D721Med (cell line): Measurements from ENCODE around the gene DKK2.

Experiments used
- DNase-seq: peaks from one replicate; pipeline ENCODE4 v3.0.0; 2011; ENCODE audit warnings: low spot score; ENCODE audit not compliant: insufficient read length
- FAIRE-seq: peaks from 2 replicates; lab custom pipeline; 2011; peaks lifted over from hg19 to GRCh38; lab: Jason Lieb, UNC
- CTCF ChIP-seq: IDR thresholded peaks from 2 replicates; pipeline ENCODE4 v1.5.1; 2012; ENCODE audit warnings: mild to moderate bottlenecking, control low read depth; ENCODE audit not compliant: insufficient read depth; ENCODE audit errors: missing control alignments

The DKK2 gene

DNA sequence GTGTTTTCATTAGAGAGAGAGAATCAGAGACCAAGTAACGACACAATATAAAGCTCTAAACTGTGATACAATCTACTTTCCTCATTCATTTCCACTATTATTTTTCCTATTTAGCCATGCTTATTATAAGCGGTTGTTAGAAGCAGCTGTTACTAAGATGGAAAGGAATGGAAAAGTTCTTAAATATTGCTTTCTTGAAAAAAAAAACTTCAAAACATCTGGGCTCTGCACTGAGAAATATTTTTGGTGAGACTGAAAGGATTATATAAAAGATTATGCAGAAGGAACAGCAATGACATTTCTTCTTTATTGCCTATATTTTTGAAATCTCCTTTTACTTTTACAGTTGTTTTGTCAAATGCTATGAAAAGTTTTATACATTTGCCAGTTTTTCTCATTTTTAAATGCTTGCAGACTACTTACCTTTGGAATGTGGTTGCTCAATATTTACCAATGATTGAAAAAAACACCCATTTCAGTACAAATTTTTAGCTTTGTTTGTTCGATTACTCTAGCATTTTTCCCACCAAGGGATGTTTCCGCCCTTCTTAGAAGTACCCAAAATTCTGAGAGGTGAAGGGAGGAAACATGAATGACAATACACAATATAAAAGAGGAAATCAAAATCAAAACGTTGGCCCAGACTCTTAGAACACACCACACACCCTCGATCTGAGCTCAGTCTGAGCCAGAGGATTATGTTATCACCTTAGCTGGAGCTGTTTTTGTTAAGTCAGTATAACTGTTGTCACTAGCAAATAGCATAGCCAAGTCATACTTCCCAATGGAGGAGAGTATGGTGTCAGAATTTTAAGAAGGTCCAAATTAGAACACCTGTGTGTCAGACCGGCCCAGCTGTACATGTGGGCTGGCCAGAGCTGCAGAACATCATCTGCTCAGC lies 18.4 kb downstream of the DKK2 start:
- DNase-seq (no peak), FAIRE-seq (no peak)
- TF ChIP-seq CTCF: no peak

DNA sequence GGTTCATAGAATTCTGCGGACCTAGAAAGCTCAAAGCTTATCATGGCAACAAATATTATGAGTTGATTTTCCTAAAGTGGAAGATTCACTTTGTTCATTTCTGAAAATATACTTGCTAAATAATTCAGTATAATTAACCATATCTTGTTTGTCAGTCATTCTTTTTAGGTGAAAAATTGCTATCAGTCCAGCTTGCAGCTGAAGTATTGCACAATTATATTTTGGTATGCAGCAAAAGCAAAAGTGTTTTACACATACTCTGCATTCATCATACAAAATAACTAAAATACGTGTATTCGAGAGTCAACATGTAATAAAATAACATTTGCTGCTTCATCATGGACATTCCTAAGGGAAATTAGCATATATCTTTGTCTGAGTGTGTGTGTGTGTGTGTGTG lies 24.8 kb downstream of the DKK2 start:
- TF ChIP-seq CTCF: no peak
- DNase-seq (no peak), FAIRE-seq (peak; percentile 76)

DNA sequence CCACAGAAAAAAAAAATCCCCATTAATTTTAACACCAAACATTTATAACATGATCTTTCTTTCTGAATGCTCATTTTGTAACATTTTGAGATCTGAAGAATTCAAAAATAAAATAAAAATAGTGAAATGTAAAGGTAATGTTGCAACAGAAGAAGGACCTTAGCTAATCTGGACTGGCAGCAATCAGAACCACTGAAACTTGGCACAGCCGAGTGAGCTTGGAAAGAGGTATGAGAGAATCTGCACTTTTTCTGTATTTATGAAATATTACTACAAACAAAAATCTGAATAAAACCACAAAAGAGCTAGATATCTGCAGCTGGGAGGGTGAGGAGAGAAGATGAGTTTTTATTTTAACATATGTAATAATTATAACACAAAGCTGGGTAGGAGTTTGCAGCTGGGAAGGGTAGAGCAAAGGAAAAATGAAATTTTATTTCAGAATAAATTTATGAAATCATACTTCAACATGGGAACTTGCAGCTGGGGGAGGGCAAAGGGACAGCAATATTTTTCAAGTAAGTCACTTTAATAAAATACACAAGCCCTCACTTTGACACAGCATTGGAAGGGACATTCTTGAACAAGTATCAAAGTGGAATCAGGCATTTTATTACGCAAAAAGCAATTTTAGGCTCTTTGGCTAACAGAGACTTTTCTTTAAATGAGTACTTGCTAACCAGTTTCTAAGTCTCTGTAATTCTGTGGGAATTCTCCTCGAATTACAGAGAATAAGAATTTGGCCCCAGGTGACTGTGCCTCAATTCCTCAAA lies 26.7 kb downstream of the DKK2 start:
- DNase-seq (no peak), FAIRE-seq (no peak)
- TF ChIP-seq CTCF: no peak

DNA sequence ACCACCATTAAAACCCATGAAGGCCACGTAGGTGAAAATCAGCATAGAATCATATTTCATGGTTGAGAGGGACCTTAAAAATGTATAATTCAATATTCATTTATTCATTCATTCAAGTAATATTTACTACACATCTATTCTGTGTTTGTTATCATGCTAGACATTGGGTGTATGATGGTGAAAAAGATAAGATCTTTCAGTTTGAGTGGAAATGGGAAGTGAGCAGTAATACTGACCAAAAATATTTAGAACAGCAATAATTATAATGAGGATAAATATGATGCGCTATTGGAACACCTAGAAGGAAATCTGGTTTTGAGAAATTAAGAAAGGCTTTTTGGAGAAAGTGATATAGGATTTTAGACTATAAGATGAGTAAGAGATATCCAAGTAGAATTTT lies 28.0 kb downstream of the DKK2 start:
- TF ChIP-seq CTCF: no peak
- FAIRE-seq: no peak
- DNase-seq: no peak

DNA sequence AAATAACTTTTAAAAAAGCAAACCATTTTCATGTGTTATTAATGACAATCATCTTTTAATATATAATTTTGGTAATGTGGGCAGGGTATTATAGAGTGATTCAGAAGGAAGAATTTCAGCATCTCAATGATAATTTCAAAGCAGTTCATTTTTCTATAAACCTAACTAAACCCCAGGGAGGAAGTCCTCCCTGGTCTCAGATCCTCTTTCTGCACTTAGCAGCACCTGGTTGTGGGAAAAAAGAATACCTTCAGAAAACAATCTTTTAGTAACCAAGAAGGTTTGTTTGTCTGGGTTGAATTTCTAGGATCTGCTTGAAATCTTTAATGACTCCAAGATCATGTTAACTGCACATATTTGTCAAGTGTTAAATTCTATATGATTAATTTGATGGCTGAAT lies 29.9 kb downstream of the DKK2 start:
- no peak for FAIRE-seq
- no peak for DNase-seq
- TF ChIP-seq CTCF: no peak

- DNase-seq: no peak
- FAIRE-seq: no peak
- TF ChIP-seq CTCF: no peak
Observed at GRCh38 chr4:106996490-106996889, 39.6 kb downstream of the DKK2 start.
